C1 segment of cervical spinal cord (tissue), 14 donors: ENCODE measurements around the gene ATAD3A.

ENCODE experiments used
- DNase-seq, 14 donors: peaks; one replicate each; lab custom pipeline; 2025; lab: John Stamatoyannopoulos, UW

ATAD3A gene

GRCh38 chr1:1582585-1583346 is 70.8 kb downstream of the ATAD3A start:
- DNase-seq = no peak

GRCh38 chr1:1583347-1584010 is 71.5 kb downstream of the ATAD3A start:
- no peak for DNase-seq
